Right lobe of liver (tissue), 6 donors: ENCODE results near the gene DAO. TPM values are rescaled to one million over a fixed set of nuclear protein-coding genes. Genes with fewer than 3 reads are reported as not detected.

Experiments
- ATAC-seq, 4 donors: fragments of 200-7000 bp; cut with Tn5 transposase; one replicate each; pipeline ENCODE4 v1.9.1; 2020; ENCODE audit warnings: mild to moderate bottlenecking in 4 of 4, moderate library complexity in 4 of 4
- DNase-seq, 3 donors: peaks; one replicate each; pipeline ENCODE4 v3.0.0-alpha.2; 2020
- H3K27ac ChIP-seq, 3 donors: fragments of 200-600 bp; one replicate each; pipeline ENCODE4 v1.8.0; 2022
- H3K27me3 ChIP-seq, 2 donors: fragments of 200-600 bp; one replicate each; pipeline ENCODE4 v1.8.0; 2022
- H3K36me3 ChIP-seq, 4 donors: fragments of 200-600 bp; sonication (generic) in 1 of 4; one replicate each; pipeline versions ENCODE4 v1.5.1 to v1.8.0; 2017 to 2022; ENCODE audit warnings: control low read depth in 1 of 4
- H3K4me1 ChIP-seq, 4 donors: fragments of 200-600 bp; sonication (generic) in 1 of 4; one replicate each; pipeline versions ENCODE4 v1.5.1 to v1.8.0; 2017 to 2022; ENCODE audit warnings: control low read depth in 1 of 4
- H3K4me3 ChIP-seq, 3 donors: fragments of 200-600 bp; one replicate each; pipeline ENCODE4 v1.8.0; 2022
- H3K9me3 ChIP-seq, 4 donors: fragments of 200-600 bp; sonication (generic) in 1 of 4; one replicate each; pipeline versions ENCODE4 v1.5.1 to v1.8.0; 2017 to 2022; ENCODE audit warnings: control low read depth in 1 of 4
- POLR2A ChIP-seq: fragments of 450-650 bp; IDR thresholded peaks from one replicate; pipeline ENCODE4 v1.6.1; 2017; ENCODE audit warnings: antibody characterized with exemption, mild to moderate bottlenecking
- WGBS: methylation state at CpG from one replicate; pipeline ENCODE4 v1.1.6; 2018; ENCODE audit warnings: low coverage, low lambda C conversion rate; ENCODE audit not compliant: insufficient coverage; ENCODE audit errors: missing lambda C conversion rate; 5-methylcytosine and 5-hydroxymethylcytosine counted together
- intact Hi-C, 2 donors: fragments of 100-400 bp; cut with DNase I; formaldehyde crosslinking; loops; one replicate each; pipeline versions ENCODE4 v1.11.2 to v1.14.1; 2022
- total RNA-seq, 6 experiments: library from RNA; depleted of rRNA in 2 of 6; stranded (reverse); fragments of >200 nt in 2 of 6; fragmentation: NEBNext Ultra II Directional in 3 of 6; extraction: Animal tissue kit (Norgen Biotek cat#: 25700) in 3 of 6; gene quantifications; one replicate each; pipeline versions ENCODE4 v1.1.0 to v1.2.4, GENCODE V29; 2016 to 2023
- TF ChIP-seq, protein P1 (sequence below), 4 donors: fragments of 200-600 bp in 3 of 4; fragments of 450-650 bp in 1 of 4; IDR thresholded peaks; one replicate each; pipeline versions ENCODE4 v1.5.1 to v1.8.0; 2016 to 2022; ENCODE audit warnings: antibody characterized with exemption in 4 of 4, mild to moderate bottlenecking in 2 of 4
- donor health status: DM: no; HTN: yes; CAD: no.
- donor health status: DM: no; HTN: no; CAD: no.
- donor health status: DM: no; HTN: no; CAD: no.
- donor health status: DM: no; HTN: yes; CAD: no.
- donor health status: DM: no; HTN: yes; CAD: no.

DAO gene
- total RNA-seq, 6 experiments from 2014 or later, result 26.7 to 70.2 (median 45.0) TPM

DNA sequence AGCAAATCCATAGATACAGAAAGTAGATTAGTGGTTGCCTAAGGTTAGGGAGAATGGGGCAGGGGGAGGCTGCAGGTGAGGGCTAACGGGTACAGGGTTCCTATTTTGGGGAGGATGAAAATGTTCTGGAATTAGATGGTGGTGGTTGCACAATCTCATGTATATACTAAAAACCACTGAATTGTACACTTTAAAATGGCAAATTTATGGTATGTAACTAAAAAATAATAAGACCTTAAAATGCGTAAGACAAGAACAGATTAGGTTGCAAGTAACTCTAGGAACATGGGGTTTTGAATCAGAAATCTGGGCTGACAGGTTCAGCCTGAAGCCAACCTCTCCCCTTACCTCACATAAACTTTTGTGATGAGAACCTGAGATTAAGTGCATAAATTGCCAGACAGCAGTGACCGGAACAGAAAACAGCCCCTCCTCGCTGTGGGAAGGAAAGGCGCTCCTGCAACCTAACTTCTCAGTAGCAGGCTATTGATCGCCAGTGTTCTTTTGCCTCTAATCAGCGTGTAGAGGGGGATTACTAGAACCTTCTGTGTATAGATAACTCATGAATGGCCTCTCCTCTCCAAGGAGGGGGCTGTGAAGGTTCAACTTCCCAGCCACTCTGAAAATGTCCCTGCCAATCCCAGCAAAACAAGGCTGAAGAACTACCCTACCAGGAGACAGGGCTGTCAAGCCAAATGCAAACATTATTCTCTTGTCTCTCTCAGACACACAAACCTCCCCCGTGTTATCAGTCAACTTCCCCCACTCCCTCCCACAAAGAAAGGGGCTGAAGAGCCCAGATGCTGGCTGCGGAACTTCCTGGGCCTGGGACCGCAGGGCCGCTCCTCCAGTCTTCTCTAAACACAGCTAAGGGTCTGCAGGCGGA is 24.4 kb upstream of the DAO start:
- peaks cover 0 to 38% (median 12%) of the 10 kb centered on the region in 4 donors for H3K4me1 ChIP-seq

DNA sequence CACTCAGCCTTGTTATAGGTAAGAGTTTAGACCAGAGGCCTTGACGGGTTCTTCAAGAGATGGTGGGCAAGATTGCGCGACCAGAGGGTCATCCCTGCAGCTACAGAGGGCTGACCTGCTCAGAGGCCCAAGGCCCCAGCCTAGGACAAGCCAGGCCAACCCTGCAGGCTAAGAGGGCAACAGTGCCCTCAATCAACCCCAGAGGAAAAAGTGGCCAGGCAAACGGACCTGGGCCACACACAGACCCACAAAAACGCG is 23.8 kb upstream of the DAO start:
- Histone ChIP-seq H3K27ac (peak overlapping the region; percentile 79 to 94 (median 93)), H3K4me1 (peaks cover 0 to 38% (median 12%) of the 10 kb centered on the region in 4 donors), H3K9me3 (no peaks in the 10 kb centered on the region), H3K4me3 (peak overlapping the region; percentile 77 to 79 (median 79)), H3K27me3 (no peaks in the 10 kb centered on the region), H3K36me3 (no peaks in the 10 kb centered on the region)
- intact Hi-C loops, result no loop called here
- no CpG with 5 or more reads among the region's 6 CpGs for WGBS
- ATAC-seq (no peak), DNase-seq (peak in 1 of 3 donors; percentile 40)
- TF ChIP-seq, protein P1, sequence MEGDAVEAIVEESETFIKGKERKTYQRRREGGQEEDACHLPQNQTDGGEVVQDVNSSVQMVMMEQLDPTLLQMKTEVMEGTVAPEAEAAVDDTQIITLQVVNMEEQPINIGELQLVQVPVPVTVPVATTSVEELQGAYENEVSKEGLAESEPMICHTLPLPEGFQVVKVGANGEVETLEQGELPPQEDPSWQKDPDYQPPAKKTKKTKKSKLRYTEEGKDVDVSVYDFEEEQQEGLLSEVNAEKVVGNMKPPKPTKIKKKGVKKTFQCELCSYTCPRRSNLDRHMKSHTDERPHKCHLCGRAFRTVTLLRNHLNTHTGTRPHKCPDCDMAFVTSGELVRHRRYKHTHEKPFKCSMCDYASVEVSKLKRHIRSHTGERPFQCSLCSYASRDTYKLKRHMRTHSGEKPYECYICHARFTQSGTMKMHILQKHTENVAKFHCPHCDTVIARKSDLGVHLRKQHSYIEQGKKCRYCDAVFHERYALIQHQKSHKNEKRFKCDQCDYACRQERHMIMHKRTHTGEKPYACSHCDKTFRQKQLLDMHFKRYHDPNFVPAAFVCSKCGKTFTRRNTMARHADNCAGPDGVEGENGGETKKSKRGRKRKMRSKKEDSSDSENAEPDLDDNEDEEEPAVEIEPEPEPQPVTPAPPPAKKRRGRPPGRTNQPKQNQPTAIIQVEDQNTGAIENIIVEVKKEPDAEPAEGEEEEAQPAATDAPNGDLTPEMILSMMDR (IDR thresholded peaks at IDR 0.05), result no peak
- no peak for TF ChIP-seq POLR2A

More for the DNA sequence above, 24.4 kb upstream of the DAO start:
- peak overlapping the region; percentile 77 to 79 (median 79) for H3K4me3 ChIP-seq
- H3K9me3 ChIP-seq, result no peaks in the 10 kb centered on the region
- no peak for ATAC-seq
- intact Hi-C loops, result no loop called here
- TF ChIP-seq, protein P1 (IDR thresholded peaks at IDR 0.05), result no peak
- TF ChIP-seq POLR2A, result no peak
- no peak for DNase-seq
- no peaks in the 10 kb centered on the region for H3K36me3 ChIP-seq
- peak overlapping the region; percentile 79 to 94 (median 93) for H3K27ac ChIP-seq
- H3K27me3 ChIP-seq, result no peaks in the 10 kb centered on the region
- WGBS, result 64% methylated on average over 8 of the region's 12 CpGs

DNA sequence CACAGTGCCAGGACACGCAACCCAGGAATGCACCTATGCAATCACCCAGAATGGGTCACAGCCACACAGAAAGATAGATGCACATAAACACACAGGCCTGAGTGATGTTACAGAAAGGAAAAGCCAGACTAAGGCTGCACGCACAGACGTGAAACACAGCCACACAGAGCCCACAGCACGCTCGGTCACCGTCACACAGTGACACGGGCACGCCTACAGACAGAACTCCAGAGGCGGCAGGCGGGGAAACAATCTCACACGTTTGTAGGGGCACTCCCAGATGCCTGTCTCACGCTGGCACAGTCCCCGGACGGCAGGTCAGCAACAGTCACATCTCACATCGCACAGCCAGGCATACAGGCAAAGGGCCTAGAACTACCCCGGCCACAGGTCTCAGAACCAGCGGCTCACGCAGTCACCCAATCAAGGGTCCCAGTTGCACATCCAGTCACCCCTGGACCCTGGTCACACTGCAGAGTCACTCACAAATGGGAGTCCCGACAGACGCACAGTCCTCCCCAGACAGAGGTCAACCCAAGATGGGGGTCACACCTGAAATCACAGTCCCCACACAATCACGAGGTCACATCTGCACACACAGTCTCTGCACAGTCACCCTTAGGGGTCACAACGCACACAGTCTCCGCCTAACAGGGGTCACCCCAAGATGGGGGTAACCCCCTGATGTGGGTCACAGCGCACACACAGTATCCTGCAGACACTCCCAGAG is 23.3 kb upstream of the DAO start:
- Histone ChIP-seq H3K27me3 (no peaks in the 10 kb centered on the region), H3K4me1 (peaks cover 0 to 38% (median 12%) of the 10 kb centered on the region in 4 donors), H3K27ac (peak overlapping the region; percentile 79 to 94 (median 93)), H3K36me3 (no peaks in the 10 kb centered on the region), H3K9me3 (no peaks in the 10 kb centered on the region), H3K4me3 (peak overlapping the region; percentile 77 to 79 (median 79))
- 0% methylated on average over 8 of the region's 24 CpGs for WGBS
- DNase-seq, result peak; percentile 84 to 87 (median 85)
- intact Hi-C loops, result no loop called here
- peak; percentile 54 for TF ChIP-seq POLR2A
- TF ChIP-seq, protein P1 (IDR thresholded peaks at IDR 0.05), result no peak
- peak; percentile 55 to 65 (median 58) for ATAC-seq

DNA sequence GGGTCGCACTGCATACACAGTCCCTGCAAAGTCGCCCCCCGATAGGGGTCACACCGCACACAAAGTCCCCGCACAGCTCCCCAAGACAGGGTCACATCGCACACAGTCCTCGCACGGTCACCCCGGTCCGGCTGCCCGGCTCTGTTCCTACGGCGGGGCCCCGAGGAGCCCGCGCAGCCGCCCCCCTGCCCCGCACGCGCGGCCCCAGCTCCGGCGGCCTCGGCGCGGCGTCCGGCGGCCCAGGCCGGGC is 22.8 kb upstream of the DAO start:
- intact Hi-C loops, result no loop called here
- H3K4me1 ChIP-seq, result peaks cover 0 to 38% (median 12%) of the 10 kb centered on the region in 4 donors
- H3K27me3 ChIP-seq, result no peaks in the 10 kb centered on the region
- H3K27ac ChIP-seq, result peak overlapping the region; percentile 79 to 94 (median 93)
- no peaks in the 10 kb centered on the region for H3K9me3 ChIP-seq
- peak overlapping the region; percentile 77 to 79 (median 79) for H3K4me3 ChIP-seq
- no peaks in the 10 kb centered on the region for H3K36me3 ChIP-seq
- peak in 1 of 4 donors; percentile 13 for ATAC-seq
- TF ChIP-seq, protein P1 (IDR thresholded peaks at IDR 0.05), result no peak
- TF ChIP-seq POLR2A, result no peak
- peak in 2 of 3 donors; percentile 38 to 64 for DNase-seq
- 0% methylated on average over 5 of the region's 30 CpGs for WGBS
